GM12891 (cell line): ENCODE data around the gene PIGO.

ENCODE experiments used
- DNase-seq: peaks from one replicate; pipeline ENCODE4 v3.0.0; 2011; ENCODE audit warnings: low spot score; ENCODE audit not compliant: insufficient read length
- FAIRE-seq: peaks from 2 replicates; lab custom pipeline; 2011; peaks lifted over from hg19 to GRCh38; lab: Jason Lieb, UNC
- PAX5 ChIP-seq: IDR thresholded peaks from 2 replicates; pipeline ENCODE4 v1.6.1; 2011; ENCODE audit warnings: low read length, moderate library complexity, mild to moderate bottlenecking; ENCODE audit not compliant: insufficient read depth, severe bottlenecking
- POLR2A ChIP-seq: IDR thresholded peaks from 2 replicates; pipeline ENCODE4 v1.6.1; 2011; ENCODE audit warnings: low read depth, low read length, control low read depth
- POLR2AphosphoS5 ChIP-seq: IDR thresholded peaks from 2 replicates; pipeline ENCODE4 v1.6.1; 2011; ENCODE audit warnings: low read depth, low read length, control low read depth
- POU2F2 ChIP-seq: IDR thresholded peaks from 2 replicates; pipeline ENCODE4 v1.6.1; 2011; ENCODE audit warnings: low read depth, mild to moderate bottlenecking, control low read depth, low read length, moderate library complexity
- SPI1 ChIP-seq: IDR thresholded peaks from 2 replicates; pipeline ENCODE4 v1.6.1; 2011; ENCODE audit warnings: low read depth, low read length, control low read depth
- TAF1 ChIP-seq: IDR thresholded peaks from 2 replicates; pipeline ENCODE4 v1.6.1; 2011; ENCODE audit warnings: low read depth, low read length, control low read depth

Gene PIGO

DNA sequence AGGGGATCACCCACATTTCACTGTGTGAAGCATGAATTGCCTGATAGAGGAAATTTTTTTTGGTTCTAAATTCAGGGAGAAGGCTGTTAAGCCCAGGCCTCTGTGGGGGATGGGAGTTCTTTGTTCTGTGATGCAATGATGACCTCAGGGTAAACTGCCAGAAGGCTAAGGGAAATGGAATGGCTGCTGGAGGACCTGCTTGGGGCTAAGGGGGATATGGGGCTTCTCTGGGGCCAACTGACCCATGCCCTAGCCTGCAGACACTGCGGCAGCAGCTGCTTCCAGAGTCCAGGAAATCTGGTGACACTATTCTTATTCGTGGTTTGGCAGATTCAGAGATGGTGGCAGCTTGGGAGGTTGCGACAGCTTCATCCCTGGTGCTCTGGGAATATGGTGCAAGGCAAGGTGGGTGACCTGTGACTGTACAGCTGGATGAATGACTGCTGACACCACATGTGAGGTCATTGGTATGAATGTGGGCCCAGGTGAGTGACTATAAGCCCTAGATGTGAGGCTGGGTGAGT, 54.2 kb downstream of the PIGO start:
- no peak for FAIRE-seq
- DNase-seq, result no peak
- TF ChIP-seq POLR2A (no peak), POU2F2 (no peak), TAF1 (no peak), SPI1 (no peak), POLR2AphosphoS5 (no peak), PAX5 (no peak)
